K562 (cell line): ENCODE measurements around the gene VARS1. TPM values are rescaled to one million over a fixed set of nuclear protein-coding genes. Genes with fewer than 3 reads are reported as not detected.
A peak's percentile ranks its signal among the peaks of the same experiment; 100 is the strongest.

Experiments
- E2F8 ChIP-seq: fragments of 450-650 bp; IDR thresholded peaks from 2 replicates; pipeline ENCODE4 v1.7.1; 2018; ENCODE audit warnings: mild to moderate bottlenecking, low read depth; ENCODE audit not compliant: partially characterized antibody
- GABPB1 ChIP-seq: sonication (generic); formaldehyde crosslinking; IDR thresholded peaks from 2 replicates; pipeline ENCODE4 v1.8.0; 2022; ENCODE audit warnings: mild to moderate bottlenecking, missing genetic modification reagents
- MYC ChIP-seq, 2 experiments: fragments of 250-450 bp in 1 of 2; sonication (Bioruptor Pico) in 1 of 2; IDR thresholded peaks; 2 replicates each; pipeline versions ENCODE4 v1.5.1 to v1.6.1; 2012 to 2021; ENCODE audit warnings: low read depth in 2 of 2, borderline replicate concordance in 1 of 2, improper control_type of control experiment in 1 of 2, low read length in 1 of 2, mild to moderate bottlenecking in 1 of 2, moderate library complexity in 1 of 2
- PREB ChIP-seq: sonication (generic); formaldehyde crosslinking; IDR thresholded peaks from 2 replicates; pipeline ENCODE4 v1.8.1; 2023; ENCODE audit warnings: mild to moderate bottlenecking, missing genetic modification reagents
- ZBTB11 ChIP-seq, 3 experiments: fragments of 200-800 bp in 1 of 3; fragments of 250-450 bp in 1 of 3; fragments of 450-650 bp in 1 of 3; sonication (Bioruptor Pico) in 1 of 3; sonication (Bioruptor generic) in 1 of 3; formaldehyde crosslinking in 1 of 3; IDR thresholded peaks; 2 replicates each; pipeline versions ENCODE4 v1.6.1 to v1.8.0; 2016 to 2022; ENCODE audit warnings: mild to moderate bottlenecking in 2 of 3, missing genetic modification characterization in 2 of 3, missing compliant biosample characterization in 1 of 3, moderate library complexity in 1 of 3
- ZBTB34 ChIP-seq: fragments of 250-450 bp; sonication (Bioruptor Pico); IDR thresholded peaks from 2 replicates; pipeline ENCODE4 v1.8.0; 2021; ENCODE audit warnings: mild to moderate bottlenecking, moderate library complexity
- ZKSCAN1 ChIP-seq: fragments of 150-350 bp; IDR thresholded peaks from 2 replicates; pipeline ENCODE4 v1.6.1; 2016; ENCODE audit warnings: low read depth, low read length
- ZNF197 ChIP-seq: fragments of 200-800 bp; sonication (Bioruptor generic); IDR thresholded peaks from 2 replicates; pipeline ENCODE4 v1.6.1; 2016; ENCODE audit warnings: low read depth, missing genetic modification characterization, missing compliant biosample characterization
- polyA plus RNA-seq, 8 experiments: library from polyadenylated mRNA; depleted of rRNA in 4 of 8; stranded (reverse) in 5 of 8; unstranded in 3 of 8; fragments of >200 nt; fragmentation: Nextera tagmentation in 2 of 8; fragmentation: Illumina TruSeq in 1 of 8; extraction: Ambion mirVana in 2 of 8; extraction: Trizol in 1 of 8; gene quantifications; 2 replicates each; pipeline versions ENCODE4 v1.2.1 to v1.2.3, GENCODE V29; 2011 to 2014; ENCODE audit warnings: inconsistent platforms in 1 of 8, missing spikeins in 1 of 8
- total RNA-seq, 7 experiments: library from RNA; depleted of rRNA in 6 of 7; stranded (reverse); fragments of >200 nt in 6 of 7; fragmentation: Illumina TruSeq in 2 of 7; extraction: Trizol in 2 of 7; gene quantifications; 2 replicates each; pipeline versions ENCODE4 v1.2.1 to v1.2.3, GENCODE V29; 2011 to 2021; ENCODE audit warnings: low replicate concordance in 1 of 7

Gene VARS1
- total and polyA plus RNA-seq, 9 of the 15 experiments (the other 6 are each of a cell fraction or from before 2014, with no cell fraction given) = 2.9 to 488 (median 130) TPM

GRCh38 chr6:31771992-31772358 is 23.6 kb downstream of the VARS1 start (continued):
- TF ChIP-seq ZBTB34 (CRISPR knock-in tag) (no peak), MYC (IDR thresholded peaks at IDR 0.05; ENCODE audit: low read depth, low read length) (peak; percentile 35; the same call in 1 of the 2 replicates), MYC (CRISPR knock-in tag; IDR thresholded peaks at IDR 0.05; ENCODE audit: borderline replicate concordance, low read depth) (no peak), GABPB1 (CRISPR knock-in tag) (no peak), ZNF197 (no peak), PREB (CRISPR knock-in tag) (no peak), ZKSCAN1 (no peak), E2F8 (no peak), ZBTB11 (CRISPR knock-in tag; IDR thresholded peaks at IDR 0.05) (0 out of 6 replicates have a peak, but pooled peaks of 1 of the 3 experiments have one; percentile 33)
